ENCODE measurements around the gene CLEC4C.
"Not testable (repeated sequence)": the region's sequence is repeated elsewhere in the genome, so short reads cannot be mapped to it uniquely, and the experiment has no call there.

Gene CLEC4C

GRCh38 chr12:7769999-7770398 is 22.8 kb upstream of the CLEC4C start:
- H3K36me3 ChIP-seq = no peaks in the 10 kb centered on the region
- H3K4me3 ChIP-seq = no peak overlapping the region
- no peak overlapping the region for H3K9ac ChIP-seq
- no peak overlapping the region for H3K4me2 ChIP-seq
- no peaks in the 10 kb centered on the region for H3K27me3 ChIP-seq
- H3K4me1 ChIP-seq = no peaks in the 10 kb centered on the region
- no peaks in the 10 kb centered on the region for H3K9me3 ChIP-seq (replicated peaks in 1 of 11)
- H3K27ac ChIP-seq = no peak overlapping the region
- TF ChIP-seq Cebpa-rat (IDR thresholded peaks at IDR 0.05) = no peak
- H4K20me1 ChIP-seq = no peaks in the 10 kb centered on the region

- peak in 1 of 11 experiments; percentile 24; a peak in 1 of 22 replicates for TF ChIP-seq Cebpa-rat (IDR thresholded peaks at IDR 0.05)
These were observed 11.6 kb upstream of the CLEC4C start for GRCh38 chr12:7758766-7759140.

GRCh38 chr12:7756993-7757392 is 9.8 kb upstream of the CLEC4C start:
- Histone ChIP-seq H3K27ac (no peak overlapping the region), H3K9me3 (replicated peaks in 1 of 11) (peaks cover 0 to under 1% (median under 1%) of the 10 kb centered on the region in 11 experiments; a peak in 6 of 22 replicates), H3K36me3 (no peaks in the 10 kb centered on the region), H3K4me2 (no peak overlapping the region), H3K4me3 (no peak overlapping the region), H3K4me1 (peaks cover 9 to 36% (median 28%) of the 10 kb centered on the region in 10 experiments; a peak in 19 of 20 replicates), H3K27me3 (no peaks in the 10 kb centered on the region), H3K9ac (no peak overlapping the region), H4K20me1 (no peaks in the 10 kb centered on the region)
- TF ChIP-seq Cebpa-rat (IDR thresholded peaks at IDR 0.05) = no peak

More at GRCh38 chr12:7758766-7759140, 11.6 kb upstream of the CLEC4C start:
- H3K36me3 ChIP-seq = no peaks in the 10 kb centered on the region
- H4K20me1 ChIP-seq = no peaks in the 10 kb centered on the region
- H3K9ac ChIP-seq = no peak overlapping the region
- H3K4me2 ChIP-seq = peak overlapping the region in 2 of 11 experiments; percentile 20 to 23; a peak in 1 of 22 replicates
- H3K4me3 ChIP-seq = no peak overlapping the region
- no peaks in the 10 kb centered on the region for H3K9me3 ChIP-seq (replicated peaks in 1 of 11)
- peaks cover 0 to 18% (median 11%) of the 10 kb centered on the region in 10 experiments; a peak in 13 of 20 replicates for H3K4me1 ChIP-seq
- H3K27me3 ChIP-seq = no peaks in the 10 kb centered on the region
- no peak overlapping the region; a peak in 1 of 22 replicates for H3K27ac ChIP-seq

GRCh38 chr12:7755668-7756067 is 8.5 kb upstream of the CLEC4C start:
- H4K20me1 ChIP-seq = not testable (repeated sequence)

GRCh38 chr12:7751941-7752922 is 5.1 kb upstream of the CLEC4C start:
- H3K4me2 ChIP-seq = peak overlapping the region; percentile 18 to 73 (median 53); a peak in 19 of 22 replicates
- peaks cover 0 to 11% (median 7%) of the 10 kb centered on the region in 11 experiments; a peak in 7 of 22 replicates for H3K9me3 ChIP-seq (replicated peaks in 1 of 11)
- peak in 3 of 11 experiments; percentile 19 to 50 (median 44); a peak in 1 of 22 replicates for TF ChIP-seq Cebpa-rat (IDR thresholded peaks at IDR 0.05)
- H3K36me3 ChIP-seq, H3K4me3 ChIP-seq, H3K27me3 ChIP-seq, H4K20me1 ChIP-seq: not testable (repeated sequence)
- H3K27ac ChIP-seq = peak overlapping the region in 8 of 11 experiments; percentile 67 to 78 (median 76); a peak in 16 of 22 replicates
- peak overlapping the region in 4 of 11 experiments; percentile 33 to 52 (median 40); a peak in 3 of 22 replicates for H3K9ac ChIP-seq
- peaks cover 9 to 57% (median 27%) of the 10 kb centered on the region in 10 experiments; a peak in 19 of 20 replicates for H3K4me1 ChIP-seq

More at GRCh38 chr12:7755668-7756067, 8.5 kb upstream of the CLEC4C start:
- H3K4me1 ChIP-seq = peaks cover 9 to 38% (median 29%) of the 10 kb centered on the region in 10 experiments; a peak in 19 of 20 replicates
- not testable (repeated sequence) for H3K36me3 ChIP-seq, H3K27ac ChIP-seq, H3K4me2 ChIP-seq, H3K9ac ChIP-seq, H3K27me3 ChIP-seq, H3K4me3 ChIP-seq
- H3K9me3 ChIP-seq (replicated peaks in 1 of 11) = peaks cover 0 to 11% (median 7%) of the 10 kb centered on the region in 11 experiments; a peak in 7 of 22 replicates

- H3K9me3 ChIP-seq (replicated peaks in 1 of 11) = peaks cover 0 to 11% (median 7%) of the 10 kb centered on the region in 11 experiments; a peak in 7 of 22 replicates
- no peak overlapping the region for H3K4me2 ChIP-seq
- no peaks in the 10 kb centered on the region for H4K20me1 ChIP-seq
- no peaks in the 10 kb centered on the region for H3K36me3 ChIP-seq
- no peak overlapping the region for H3K4me3 ChIP-seq
- no peak overlapping the region for H3K9ac ChIP-seq
- H3K27me3 ChIP-seq = no peaks in the 10 kb centered on the region
- H3K27ac ChIP-seq = peak overlapping the region in 6 of 11 experiments; percentile 63 to 78 (median 74); a peak in 8 of 22 replicates
- H3K4me1 ChIP-seq = peaks cover 9 to 62% (median 29%) of the 10 kb centered on the region in 10 experiments; a peak in 19 of 20 replicates
- TF ChIP-seq Cebpa-rat (IDR thresholded peaks at IDR 0.05) = no peak
These were observed 4.2 kb upstream of the CLEC4C start for GRCh38 chr12:7751394-7751793.

GRCh38 chr12:7750350-7750749 is 3.2 kb upstream of the CLEC4C start:
- Histone ChIP-seq H3K27ac (no peak overlapping the region; a peak in 1 of 22 replicates), H3K4me1 (peaks cover 9 to 62% (median 29%) of the 10 kb centered on the region in 10 experiments; a peak in 19 of 20 replicates), H3K9me3 (replicated peaks in 1 of 11) (peaks cover 0 to 11% (median 7%) of the 10 kb centered on the region in 11 experiments; a peak in 7 of 22 replicates), H4K20me1 (no peaks in the 10 kb centered on the region), H3K9ac (no peak overlapping the region), H3K4me2 (no peak overlapping the region), H3K36me3 (no peaks in the 10 kb centered on the region), H3K27me3 (no peaks in the 10 kb centered on the region), H3K4me3 (no peak overlapping the region)
- TF ChIP-seq Cebpa-rat (IDR thresholded peaks at IDR 0.05) = no peak

- Histone ChIP-seq H3K9ac (no peak overlapping the region), H3K9me3 (replicated peaks in 1 of 11) (peaks cover 0 to 11% (median 7%) of the 10 kb centered on the region in 11 experiments; a peak in 7 of 22 replicates), H3K4me1 (peaks cover 9 to 63% (median 31%) of the 10 kb centered on the region in 10 experiments; a peak in 19 of 20 replicates), H3K36me3 (no peaks in the 10 kb centered on the region), H4K20me1 (no peaks in the 10 kb centered on the region), H3K4me2 (peak overlapping the region in 3 of 11 experiments; percentile 4 to 46 (median 20); a peak in 3 of 22 replicates), H3K27me3 (no peaks in the 10 kb centered on the region), H3K27ac (peak overlapping the region in 6 of 11 experiments; percentile 15 to 40 (median 26); a peak in 9 of 22 replicates), H3K4me3 (no peak overlapping the region)
- TF ChIP-seq Cebpa-rat (IDR thresholded peaks at IDR 0.05) = no peak
These were observed 2.3 kb upstream of the CLEC4C start for GRCh38 chr12:7749442-7749841.

GRCh38 chr12:7748852-7749251 is 1.7 kb upstream of the CLEC4C start:
- Histone ChIP-seq H3K4me3 (no peak overlapping the region), H3K9ac (no peak overlapping the region), H3K36me3 (no peaks in the 10 kb centered on the region), H3K27ac (peak overlapping the region in 6 of 11 experiments; percentile 15 to 40 (median 26); a peak in 8 of 22 replicates), H3K9me3 (replicated peaks in 1 of 11) (peaks cover 0 to 12% (median 7%) of the 10 kb centered on the region in 11 experiments; a peak in 7 of 22 replicates), H3K4me1 (peaks cover 9 to 63% (median 32%) of the 10 kb centered on the region in 10 experiments; a peak in 19 of 20 replicates), H3K27me3 (no peaks in the 10 kb centered on the region), H3K4me2 (peak overlapping the region in 3 of 11 experiments; percentile 4 to 46 (median 20); a peak in 1 of 22 replicates), H4K20me1 (no peaks in the 10 kb centered on the region)
- TF ChIP-seq Cebpa-rat (IDR thresholded peaks at IDR 0.05) = no peak
